Activated naive CD4-positive, alpha-beta T cell treated with anti-CD3 and anti-CD28 coated beads, Interleukin-2, amount 50 U/mL, for 24 hours (primary cell): Measurements from ENCODE around the gene DHRSX.
"Not testable (repeated sequence)": the region's sequence is repeated elsewhere in the genome, so short reads cannot be mapped to it uniquely, and the experiment has no call there.

Experiments used
- H3K27ac Mint-ChIP-seq: one replicate; pipeline ENCODE4 v1.8.0; 2021; ENCODE audit warnings: mild to moderate bottlenecking, mixed read lengths
- H3K27me3 Mint-ChIP-seq: one replicate; pipeline ENCODE4 v1.8.0; 2021; ENCODE audit warnings: mixed read lengths
- H3K36me3 Mint-ChIP-seq: one replicate; pipeline ENCODE4 v1.8.0; 2021; ENCODE audit warnings: mixed read lengths
- H3K4me1 Mint-ChIP-seq: one replicate; pipeline ENCODE4 v1.8.0; 2021; ENCODE audit warnings: mixed read lengths
- H3K4me3 Mint-ChIP-seq: one replicate; pipeline ENCODE4 v1.8.0; 2021; ENCODE audit warnings: mild to moderate bottlenecking, mixed read lengths
- H3K9me3 Mint-ChIP-seq: one replicate; pipeline ENCODE4 v1.8.0; 2021; ENCODE audit warnings: mixed read lengths

DHRSX gene

DNA sequence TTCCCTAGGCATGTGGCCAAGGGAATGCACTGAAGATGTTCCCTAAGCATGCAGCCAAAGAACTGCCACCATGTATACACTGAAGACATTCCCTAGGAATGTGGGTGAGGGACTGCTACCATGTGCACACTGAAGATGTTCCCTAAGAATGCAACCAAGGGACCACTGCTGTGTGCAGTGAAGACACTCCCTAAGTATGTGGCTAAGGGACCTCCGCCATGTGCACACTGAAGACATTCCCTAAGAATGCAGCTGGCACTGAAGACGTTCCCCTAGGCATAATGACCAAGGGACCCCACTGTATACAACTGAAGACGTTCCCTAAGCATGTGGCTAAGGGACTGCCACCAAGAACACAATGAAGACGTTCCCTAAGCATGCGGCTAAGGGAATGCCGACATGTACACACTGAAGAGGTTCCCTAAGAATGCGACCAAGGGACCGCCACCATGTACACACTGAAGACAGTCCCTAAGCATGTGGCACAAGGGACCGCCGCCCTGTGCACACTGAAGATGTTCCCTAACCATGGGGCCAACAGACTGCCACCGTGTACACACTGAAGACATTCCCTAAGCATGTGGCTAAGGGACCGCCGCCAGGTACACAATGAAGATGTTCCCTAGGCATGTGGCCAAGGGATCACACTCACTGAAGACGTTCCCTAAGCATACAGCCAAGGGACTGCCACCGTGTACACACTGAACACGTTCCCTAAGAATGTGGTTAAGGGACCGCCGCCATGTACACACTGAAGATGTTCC, 25.6 kb downstream of the DHRSX start:
- Mint-ChIP-seq H3K4me1 (peaks cover 7% of the 10 kb centered on the region), H3K4me3 (no peak overlapping the region), H3K27ac (no peak overlapping the region), H3K27me3 (no peaks in the 10 kb centered on the region), H3K36me3 (peaks cover 11% of the 10 kb centered on the region), H3K9me3 (no peaks in the 10 kb centered on the region)

DNA sequence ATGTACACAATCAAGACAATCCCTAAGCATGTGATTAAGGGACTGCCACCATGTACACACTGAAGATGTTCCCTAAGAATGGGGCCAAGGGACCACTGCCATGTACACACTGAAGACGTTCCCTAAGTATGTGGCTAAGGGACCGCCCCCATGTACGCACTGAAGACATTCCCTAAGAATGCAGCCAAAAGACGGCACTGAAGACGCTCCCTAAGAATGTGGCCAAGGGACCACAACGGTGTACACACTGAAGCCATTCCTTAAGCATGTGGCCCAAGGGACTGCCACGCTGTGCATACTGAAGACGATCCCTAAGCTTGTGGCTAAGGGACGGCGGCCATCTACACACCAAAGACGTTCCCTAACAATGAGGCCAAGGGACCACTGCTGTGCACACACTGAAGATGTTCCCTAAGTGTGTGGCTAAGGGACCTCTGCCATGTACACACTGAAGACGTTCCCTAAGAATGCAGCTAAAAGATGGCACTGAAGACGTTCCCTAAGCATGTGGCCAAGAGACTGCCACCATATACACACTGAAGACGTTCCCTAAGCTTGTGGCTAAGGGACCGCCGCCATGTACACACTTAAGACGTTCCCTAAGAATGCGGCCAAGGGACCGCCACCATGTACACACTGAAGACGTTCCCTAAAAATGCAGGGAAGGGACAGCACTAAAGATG, 26.4 kb downstream of the DHRSX start:
- H3K36me3 Mint-ChIP-seq: peaks cover 9% of the 10 kb centered on the region
- no peaks in the 10 kb centered on the region for H3K9me3 Mint-ChIP-seq
- no peaks in the 10 kb centered on the region for H3K27me3 Mint-ChIP-seq
- H3K27ac Mint-ChIP-seq: no peak overlapping the region
- peaks cover 7% of the 10 kb centered on the region for H3K4me1 Mint-ChIP-seq
- H3K4me3 Mint-ChIP-seq: no peak overlapping the region

DNA sequence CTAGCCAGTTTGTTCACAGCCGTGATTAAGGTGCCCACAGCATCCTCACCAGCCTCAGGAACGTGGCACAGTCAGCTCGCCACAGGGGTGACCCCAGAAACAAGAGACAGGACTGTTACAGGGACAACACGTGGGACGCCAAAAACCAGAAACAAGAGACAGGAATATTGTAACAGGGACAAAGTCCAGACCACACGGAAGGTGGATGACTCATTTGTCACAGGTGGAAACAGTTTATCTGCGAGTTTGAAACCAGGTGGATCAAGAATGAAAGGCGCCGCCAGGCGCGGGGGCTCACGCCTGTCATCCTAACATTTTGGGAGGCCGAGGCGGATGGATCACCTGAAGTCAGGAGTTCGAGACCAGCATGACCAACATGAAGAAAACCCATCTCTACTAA, 27.7 kb downstream of the DHRSX start:
- not testable (repeated sequence) for H3K4me3 Mint-ChIP-seq, H3K4me1 Mint-ChIP-seq, H3K9me3 Mint-ChIP-seq, H3K27me3 Mint-ChIP-seq, H3K36me3 Mint-ChIP-seq
- peak overlapping the region; percentile 62 for H3K27ac Mint-ChIP-seq

DNA sequence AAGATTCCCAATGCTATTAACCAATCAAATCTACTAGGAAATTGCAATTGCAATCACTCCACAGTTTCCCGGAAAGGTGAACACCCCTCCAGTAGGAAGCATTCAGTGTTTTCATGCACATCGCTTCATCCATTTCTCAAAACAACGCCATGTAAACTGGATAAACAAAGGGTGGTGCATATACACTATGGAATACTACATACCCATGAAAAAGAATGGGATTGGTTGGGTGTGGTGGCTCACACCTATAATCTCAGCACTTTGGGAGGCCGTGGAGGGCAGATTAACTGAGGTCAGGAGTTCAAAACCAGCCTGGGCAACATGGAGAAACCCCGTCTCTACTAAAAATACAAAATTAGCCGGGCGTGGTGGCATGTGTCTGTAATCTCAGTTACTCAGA, 29.1 kb downstream of the DHRSX start:
- no peaks in the 10 kb centered on the region for H3K9me3 Mint-ChIP-seq
- H3K27me3 Mint-ChIP-seq: no peaks in the 10 kb centered on the region
- no peak overlapping the region for H3K27ac Mint-ChIP-seq
- H3K4me3 Mint-ChIP-seq: no peak overlapping the region
- H3K36me3 Mint-ChIP-seq: peaks cover 9% of the 10 kb centered on the region
- H3K4me1 Mint-ChIP-seq: peaks cover 8% of the 10 kb centered on the region

DNA sequence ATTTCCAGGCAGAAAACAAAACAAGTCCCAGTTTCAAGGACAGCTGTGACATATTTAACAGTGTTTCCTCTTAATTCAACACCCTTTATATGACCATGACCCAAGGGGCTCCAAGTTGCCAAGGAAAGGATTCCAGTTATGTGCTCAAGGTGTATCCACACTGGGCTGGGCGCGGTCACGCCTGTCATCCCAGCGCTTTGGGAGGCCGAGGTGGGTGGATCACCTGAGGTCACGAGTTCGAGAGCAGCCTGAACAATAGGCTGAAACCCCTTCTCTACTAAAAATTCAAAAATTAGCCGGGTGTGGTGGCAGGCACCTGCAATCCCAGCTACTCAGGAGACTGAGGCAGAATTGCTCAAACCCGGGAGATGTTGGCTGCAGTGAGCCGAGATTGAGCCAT, 29.6 kb downstream of the DHRSX start:
- not testable (repeated sequence) for H3K36me3 Mint-ChIP-seq, H3K4me3 Mint-ChIP-seq, H3K4me1 Mint-ChIP-seq, H3K27me3 Mint-ChIP-seq, H3K9me3 Mint-ChIP-seq, H3K27ac Mint-ChIP-seq

DNA sequence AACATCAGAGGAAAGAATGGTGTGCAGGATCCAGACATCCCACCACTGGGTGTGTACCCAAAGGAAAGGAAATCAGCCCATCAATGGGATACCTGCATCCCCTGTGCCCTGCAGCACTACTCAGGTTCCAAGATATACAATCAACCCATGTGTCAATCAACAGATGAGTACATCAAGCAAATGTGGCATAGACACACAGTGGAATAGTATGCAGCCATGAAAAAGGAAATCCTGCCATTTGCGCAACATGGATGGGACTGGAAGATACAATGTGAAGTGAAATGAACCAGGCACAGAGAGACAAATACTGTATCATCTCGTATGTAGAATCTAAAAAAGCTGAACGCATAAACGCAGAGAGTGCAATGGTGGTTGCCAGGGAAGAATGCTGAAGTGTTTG, 30.9 kb downstream of the DHRSX start:
- not testable (repeated sequence) for H3K4me3 Mint-ChIP-seq, H3K36me3 Mint-ChIP-seq, H3K27me3 Mint-ChIP-seq, H3K27ac Mint-ChIP-seq, H3K4me1 Mint-ChIP-seq, H3K9me3 Mint-ChIP-seq

DNA sequence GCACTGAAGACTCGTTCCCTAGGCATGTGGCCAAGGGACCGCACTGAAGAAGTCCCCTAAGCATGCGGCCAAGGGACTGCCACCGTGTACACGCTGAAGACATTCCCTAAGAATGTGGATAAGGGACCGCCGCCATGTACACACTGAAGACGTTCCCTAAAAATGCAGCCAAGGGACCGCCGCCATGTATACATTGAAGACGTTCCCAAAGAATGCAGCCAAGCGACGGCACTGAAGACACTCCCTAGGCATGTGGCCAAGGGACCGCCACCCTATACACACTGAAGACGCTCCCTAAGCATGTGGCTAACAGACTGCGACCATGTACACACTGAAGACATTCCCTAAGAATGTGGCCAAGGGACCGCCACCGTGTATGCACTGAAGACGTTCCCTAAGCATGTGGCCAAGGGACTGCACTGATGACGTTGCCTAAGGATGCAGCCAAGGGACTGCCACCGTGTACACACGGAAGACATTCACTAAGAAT, 31.5 kb downstream of the DHRSX start:
- H3K27ac Mint-ChIP-seq: no peak overlapping the region
- H3K27me3 Mint-ChIP-seq: no peaks in the 10 kb centered on the region
- H3K36me3 Mint-ChIP-seq: peaks cover 9% of the 10 kb centered on the region
- H3K4me3 Mint-ChIP-seq: no peak overlapping the region
- peaks cover 4% of the 10 kb centered on the region for H3K4me1 Mint-ChIP-seq
- H3K9me3 Mint-ChIP-seq: no peaks in the 10 kb centered on the region

DNA sequence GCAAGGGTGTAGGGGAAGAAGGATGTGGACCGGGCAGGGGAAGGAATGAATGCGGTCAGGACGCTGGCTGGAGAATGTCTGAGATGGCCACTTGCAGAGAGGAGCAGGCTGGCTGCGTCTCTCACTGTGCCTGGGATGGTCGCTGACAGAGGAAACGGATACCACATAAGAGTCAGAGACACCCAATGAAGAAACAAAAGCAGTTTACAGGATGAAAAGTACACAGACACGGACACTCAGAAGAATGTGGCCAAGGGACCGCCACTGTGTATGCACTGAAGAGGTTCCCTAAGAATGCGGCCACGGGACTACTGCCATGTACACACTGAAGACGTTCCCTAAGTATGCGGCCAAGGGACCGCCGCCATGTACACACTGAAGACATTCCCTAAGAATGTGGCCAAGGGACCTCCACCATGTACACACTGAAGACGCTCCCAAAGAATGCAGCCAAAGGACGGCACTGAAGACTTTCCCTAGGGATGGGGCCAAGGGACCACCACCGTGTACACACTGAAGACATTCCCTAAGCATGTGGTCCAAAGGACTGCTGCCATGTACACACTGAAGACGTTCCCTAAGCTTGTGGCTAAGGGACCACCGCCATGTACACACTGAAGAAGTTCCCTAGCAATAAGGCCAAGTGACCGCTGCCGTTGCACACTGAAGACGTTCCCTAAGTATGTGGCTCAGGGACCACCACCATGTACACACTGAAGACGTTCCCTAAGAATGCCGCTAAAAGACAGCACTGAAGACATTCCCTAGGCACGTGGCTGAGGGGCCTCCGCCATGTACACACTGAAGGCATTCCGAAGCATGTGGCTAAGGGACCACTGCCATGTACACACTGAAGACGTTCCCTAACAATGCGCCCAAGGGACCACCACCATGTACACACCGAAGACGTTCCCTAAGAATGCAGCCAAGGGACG, 32.2 kb downstream of the DHRSX start:
- H3K27me3 Mint-ChIP-seq: no peaks in the 10 kb centered on the region
- H3K4me1 Mint-ChIP-seq: peaks cover 6% of the 10 kb centered on the region
- no peak overlapping the region for H3K4me3 Mint-ChIP-seq
- H3K36me3 Mint-ChIP-seq: peaks cover 9% of the 10 kb centered on the region
- H3K27ac Mint-ChIP-seq: no peak overlapping the region
- H3K9me3 Mint-ChIP-seq: no peaks in the 10 kb centered on the region

DNA sequence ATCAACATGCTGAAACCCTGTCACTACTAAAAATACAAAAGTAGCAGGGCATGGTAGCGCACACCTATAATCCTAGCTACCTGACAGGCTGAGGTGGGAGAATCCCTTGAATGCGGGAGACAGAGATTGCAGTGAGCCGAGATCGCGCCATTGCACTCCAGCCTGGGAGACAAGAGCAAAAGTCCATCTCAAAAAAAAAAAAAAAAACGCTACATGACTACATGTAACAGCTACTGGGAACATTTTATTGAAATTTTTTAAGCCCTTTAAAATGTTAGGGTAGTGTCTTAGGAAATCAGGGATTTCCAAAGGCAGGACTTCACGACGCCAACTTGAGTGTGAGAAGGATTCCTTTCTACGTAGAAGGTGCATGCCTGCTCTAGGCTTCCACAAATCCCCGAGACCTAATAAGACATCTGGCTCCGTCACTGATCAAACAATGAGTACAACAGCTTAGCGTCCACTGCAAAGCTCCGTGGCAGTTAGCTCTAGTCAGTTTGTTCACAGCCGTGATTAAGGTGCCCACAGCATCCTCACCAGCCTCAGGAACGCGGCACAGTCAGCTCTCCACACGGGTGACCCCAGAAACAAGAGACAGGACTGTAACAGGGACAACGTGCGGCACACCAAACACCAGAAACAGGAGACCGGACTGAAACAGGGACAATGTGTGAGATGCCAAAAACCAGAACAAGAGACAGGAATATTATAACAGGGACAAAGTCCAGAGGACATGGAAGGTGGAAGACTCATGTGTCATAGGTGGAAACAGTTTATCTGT, 33.7 kb downstream of the DHRSX start:
- Mint-ChIP-seq H3K27ac (no peak overlapping the region), H3K4me3 (no peak overlapping the region)

DNA sequence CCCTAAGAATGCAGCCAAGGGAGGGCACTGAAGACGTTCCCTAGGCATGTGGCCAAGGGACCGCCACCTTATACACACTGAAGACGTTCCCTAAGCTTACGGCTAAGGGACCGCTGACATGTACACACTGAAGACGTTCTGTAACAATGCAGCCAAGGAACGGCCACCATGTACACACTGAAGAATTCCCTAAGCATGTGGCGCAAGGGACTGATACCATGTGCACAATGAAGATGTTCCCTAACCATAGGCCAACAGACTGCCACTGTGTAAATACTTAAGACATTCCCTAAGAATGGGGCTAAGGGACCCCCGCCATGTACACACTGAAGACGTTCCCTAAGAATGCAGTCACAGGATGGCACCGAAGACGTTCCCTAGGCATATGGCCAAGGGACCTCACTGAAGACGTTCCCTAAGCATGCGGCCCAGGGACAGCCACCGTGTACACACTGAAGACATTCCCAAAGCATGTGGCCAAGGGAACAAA, 36.1 kb downstream of the DHRSX start:
- no peaks in the 10 kb centered on the region for H3K9me3 Mint-ChIP-seq
- H3K36me3 Mint-ChIP-seq: peaks cover 3% of the 10 kb centered on the region
- peaks cover 13% of the 10 kb centered on the region for H3K4me1 Mint-ChIP-seq
- H3K27ac Mint-ChIP-seq: no peak overlapping the region
- no peak overlapping the region for H3K4me3 Mint-ChIP-seq
- no peaks in the 10 kb centered on the region for H3K27me3 Mint-ChIP-seq

More for the DNA sequence above, 33.7 kb downstream of the DHRSX start:
- Mint-ChIP-seq H3K27me3 (no peaks in the 10 kb centered on the region), H3K36me3 (peaks cover 6% of the 10 kb centered on the region), H3K4me1 (peaks cover 10% of the 10 kb centered on the region), H3K9me3 (no peaks in the 10 kb centered on the region)

DNA sequence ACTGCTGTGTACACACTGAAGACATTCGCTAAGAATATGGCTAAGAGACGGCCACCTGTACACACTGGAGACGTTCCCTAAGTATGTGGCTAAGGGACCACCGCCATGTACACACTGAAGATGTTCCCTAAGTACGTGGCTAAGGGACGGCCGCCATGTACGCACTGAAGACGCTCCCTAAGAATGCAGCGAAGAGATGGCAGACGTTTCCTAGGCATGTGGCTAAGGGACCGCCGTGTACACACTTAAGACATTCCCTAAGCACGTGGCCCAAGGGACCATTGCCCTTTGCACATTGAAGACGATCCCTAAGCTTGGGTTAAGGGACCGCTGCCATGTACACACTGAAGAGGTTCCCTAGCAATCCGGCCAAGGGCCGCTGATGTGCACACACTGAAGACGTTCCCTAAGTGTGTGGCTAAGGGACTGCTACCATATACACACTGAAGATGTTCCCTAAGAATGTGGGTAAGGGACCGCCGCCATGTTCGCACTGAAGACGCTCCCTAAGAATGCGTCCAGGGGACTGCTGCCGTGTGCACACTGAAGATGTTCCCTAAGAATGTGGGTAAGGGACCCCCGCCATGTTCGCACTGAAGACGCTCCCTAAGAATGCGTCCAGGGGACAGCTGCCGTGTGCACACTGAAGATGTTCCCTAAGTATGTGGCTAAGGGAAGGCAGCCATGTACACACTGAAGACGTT, 36.7 kb downstream of the DHRSX start:
- Mint-ChIP-seq H3K36me3 (peaks cover 3% of the 10 kb centered on the region), H3K9me3 (no peaks in the 10 kb centered on the region), H3K4me3 (no peak overlapping the region), H3K27me3 (no peaks in the 10 kb centered on the region), H3K27ac (no peak overlapping the region), H3K4me1 (peaks cover 13% of the 10 kb centered on the region)

DNA sequence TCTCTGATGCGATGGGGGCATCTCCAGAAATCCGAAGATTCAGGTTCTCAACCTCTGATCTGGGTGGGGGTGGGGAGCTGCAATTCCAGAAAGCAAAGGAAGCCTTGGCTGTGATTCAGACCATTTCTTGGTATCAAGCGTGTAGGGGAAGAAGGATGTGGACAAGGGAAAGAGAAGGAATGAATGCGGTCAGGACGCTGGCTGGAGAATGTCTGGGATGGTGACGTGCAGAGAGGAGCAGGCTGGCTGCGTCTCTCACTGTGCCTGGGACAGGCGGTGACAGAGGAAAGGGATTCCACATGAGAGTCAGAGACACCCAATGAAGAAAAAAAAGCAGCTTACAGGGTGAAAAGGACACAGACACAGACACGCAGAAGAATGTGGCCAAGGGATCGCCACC, 37.3 kb downstream of the DHRSX start:
- H3K27ac Mint-ChIP-seq, H3K36me3 Mint-ChIP-seq, H3K4me3 Mint-ChIP-seq, H3K27me3 Mint-ChIP-seq, H3K9me3 Mint-ChIP-seq: not testable (repeated sequence)
- peaks cover 13% of the 10 kb centered on the region for H3K4me1 Mint-ChIP-seq

DNA sequence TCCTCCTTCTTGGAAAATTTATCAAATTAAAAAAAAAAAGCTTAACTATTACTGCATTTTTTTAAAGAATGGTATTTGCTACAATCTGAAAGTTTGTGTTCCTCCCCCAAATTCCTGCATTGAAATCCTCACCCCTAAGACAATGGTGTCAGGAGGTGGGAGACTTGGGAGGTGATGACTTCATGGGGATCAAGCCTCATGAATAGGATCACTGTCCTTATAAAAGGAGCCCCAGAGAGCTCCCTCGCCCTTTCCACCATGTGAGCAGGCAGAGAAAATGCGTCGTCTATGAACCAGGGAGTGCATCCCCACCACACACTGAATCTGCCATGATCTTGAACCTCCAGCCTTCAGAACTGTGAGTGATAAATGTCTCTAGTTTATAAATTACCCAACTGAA, 38.0 kb downstream of the DHRSX start:
- Mint-ChIP-seq H3K27me3 (no peaks in the 10 kb centered on the region), H3K4me3 (no peak overlapping the region), H3K9me3 (peaks cover 5% of the 10 kb centered on the region), H3K27ac (no peak overlapping the region), H3K36me3 (peaks cover 7% of the 10 kb centered on the region), H3K4me1 (peaks cover 9% of the 10 kb centered on the region)

DNA sequence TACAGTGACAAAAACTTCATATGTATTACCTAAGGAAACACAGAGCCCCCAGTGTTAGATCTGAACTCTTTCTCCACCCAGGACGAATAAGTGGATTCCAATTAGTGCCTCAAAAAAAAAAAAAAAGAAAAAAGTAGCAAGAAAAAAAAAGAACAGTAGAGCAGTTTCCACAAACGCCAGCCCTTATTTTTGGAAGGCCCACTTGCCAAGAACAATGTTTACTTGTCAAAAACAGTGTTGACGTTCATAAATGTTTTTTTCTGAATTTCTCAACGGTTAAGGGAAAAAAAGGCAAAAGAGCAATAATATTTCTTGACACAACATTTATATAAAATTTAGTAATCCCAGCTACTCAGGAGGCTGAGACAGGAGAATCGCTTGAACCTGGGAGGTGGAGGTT, 38.7 kb downstream of the DHRSX start:
- Mint-ChIP-seq H3K4me1 (peaks cover 9% of the 10 kb centered on the region), H3K27ac (peak overlapping the region; percentile 55), H3K36me3 (peaks cover 7% of the 10 kb centered on the region), H3K4me3 (no peak overlapping the region), H3K9me3 (peaks cover 5% of the 10 kb centered on the region), H3K27me3 (no peaks in the 10 kb centered on the region)

DNA sequence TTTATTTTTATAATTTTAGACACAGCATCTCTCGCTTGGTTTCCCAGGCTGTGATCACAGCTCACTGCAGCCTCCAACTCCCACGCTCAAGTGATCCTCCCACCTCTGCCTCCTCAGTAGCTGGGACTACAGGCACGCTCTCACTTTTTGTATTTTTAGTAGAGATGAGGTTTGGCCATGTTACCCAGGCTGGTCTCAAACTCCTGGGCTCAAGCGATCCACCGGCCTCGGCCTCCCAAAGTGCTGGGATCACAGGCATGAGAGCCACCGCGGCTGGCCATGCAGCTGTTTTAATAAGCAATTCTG, 39.1 kb downstream of the DHRSX start:
- H3K27me3 Mint-ChIP-seq: no peaks in the 10 kb centered on the region
- peaks cover 7% of the 10 kb centered on the region for H3K36me3 Mint-ChIP-seq
- peaks cover 5% of the 10 kb centered on the region for H3K9me3 Mint-ChIP-seq
- H3K4me1 Mint-ChIP-seq: peaks cover 9% of the 10 kb centered on the region
- peak overlapping the region; percentile 46 for H3K27ac Mint-ChIP-seq
- H3K4me3 Mint-ChIP-seq: no peak overlapping the region
